Right renal pelvis (tissue), 4 donors: ENCODE results near the gene CORO2A. TPM values are rescaled to one million over a fixed set of nuclear protein-coding genes. Genes with fewer than 3 reads are reported as not detected.
"Not testable (repeated sequence)": the region's sequence is repeated elsewhere in the genome, so short reads cannot be mapped to it uniquely, and the experiment has no call there.

Experiments used
- DNase-seq, 4 donors: peaks; one replicate each; pipeline ENCODE4 v3.0.0-alpha.2; 2013; ENCODE audit warnings: low read depth in 4 of 4, low spot score in 3 of 4, missing footprints in 1 of 4
- polyA plus RNA-seq, 4 donors: library from polyadenylated mRNA; unstranded; fragments of 120-200 nt; gene quantifications; one replicate each; pipeline ENCODE4 v1.2.1, GENCODE V29; 2013; ENCODE audit not compliant: insufficient read length in 4 of 4

Gene CORO2A
- polyA plus RNA-seq, 4 donors: 1.9 to 3.1 (median 2.6) TPM

GRCh38 chr9:98144076-98144475 lies 48.4 kb downstream of the CORO2A start:
- no peak for DNase-seq

GRCh38 chr9:98142925-98143481 lies 49.4 kb downstream of the CORO2A start:
- DNase-seq: no peak

GRCh38 chr9:98142182-98142907 lies 50.1 kb downstream of the CORO2A start:
- DNase-seq: no peak

GRCh38 chr9:98140503-98140902 lies 51.9 kb downstream of the CORO2A start:
- no peak for DNase-seq

- DNase-seq: no peak
Observed at GRCh38 chr9:98136489-98136888, 55.9 kb downstream of the CORO2A start.

GRCh38 chr9:98135938-98136337 lies 56.5 kb downstream of the CORO2A start:
- no peak for DNase-seq

- DNase-seq: no peak
Observed at GRCh38 chr9:98135558-98135934, 56.9 kb downstream of the CORO2A start.

GRCh38 chr9:98134702-98135557 lies 57.5 kb downstream of the CORO2A start:
- DNase-seq: no peak

- no peak for DNase-seq
Observed at GRCh38 chr9:98132806-98133631, 59.4 kb downstream of the CORO2A start.

- no peak for DNase-seq
Observed at GRCh38 chr9:98132158-98132557, 60.3 kb downstream of the CORO2A start.

GRCh38 chr9:98130576-98131228 lies 61.7 kb downstream of the CORO2A start:
- no peak for DNase-seq

GRCh38 chr9:98130060-98130459 lies 62.4 kb downstream of the CORO2A start:
- not testable (repeated sequence) for DNase-seq

- no peak for DNase-seq
Observed at GRCh38 chr9:98129451-98129881, 63.0 kb downstream of the CORO2A start.

- no peak for DNase-seq
Observed at GRCh38 chr9:98128316-98128715, 64.1 kb downstream of the CORO2A start.

GRCh38 chr9:98127226-98127625 lies 65.2 kb downstream of the CORO2A start:
- DNase-seq: no peak

- DNase-seq: no peak
Observed at GRCh38 chr9:98124637-98125426, 67.6 kb downstream of the CORO2A start.

- DNase-seq: not testable (repeated sequence)
Observed at GRCh38 chr9:98124091-98124490, 68.3 kb downstream of the CORO2A start.

- DNase-seq: no peak
Observed at GRCh38 chr9:98121058-98121457, 71.4 kb downstream of the CORO2A start.

- DNase-seq: no peak
Observed at GRCh38 chr9:98120476-98120875, 72.0 kb downstream of the CORO2A start.
